ENCODE results near the gene COMT. TPM values are rescaled to one million over a fixed set of nuclear protein-coding genes. Genes with fewer than 3 reads are reported as not detected.

Gene COMT
- total RNA-seq: 100 to 1,000 TPM; 176 to 327 TPM

GRCh38 chr22:19941365-19942082, at the start of gene COMT, which contains the start of gene TXNRD2:
Gene COMT (plus strand): TSS chr22:19941772. CDS start chr22:19962527, 20,755 bp downstream.
Gene TXNRD2 (minus strand): TSS chr22:19941818. CDS start chr22:19941803, 15 bp downstream.

DNA sequence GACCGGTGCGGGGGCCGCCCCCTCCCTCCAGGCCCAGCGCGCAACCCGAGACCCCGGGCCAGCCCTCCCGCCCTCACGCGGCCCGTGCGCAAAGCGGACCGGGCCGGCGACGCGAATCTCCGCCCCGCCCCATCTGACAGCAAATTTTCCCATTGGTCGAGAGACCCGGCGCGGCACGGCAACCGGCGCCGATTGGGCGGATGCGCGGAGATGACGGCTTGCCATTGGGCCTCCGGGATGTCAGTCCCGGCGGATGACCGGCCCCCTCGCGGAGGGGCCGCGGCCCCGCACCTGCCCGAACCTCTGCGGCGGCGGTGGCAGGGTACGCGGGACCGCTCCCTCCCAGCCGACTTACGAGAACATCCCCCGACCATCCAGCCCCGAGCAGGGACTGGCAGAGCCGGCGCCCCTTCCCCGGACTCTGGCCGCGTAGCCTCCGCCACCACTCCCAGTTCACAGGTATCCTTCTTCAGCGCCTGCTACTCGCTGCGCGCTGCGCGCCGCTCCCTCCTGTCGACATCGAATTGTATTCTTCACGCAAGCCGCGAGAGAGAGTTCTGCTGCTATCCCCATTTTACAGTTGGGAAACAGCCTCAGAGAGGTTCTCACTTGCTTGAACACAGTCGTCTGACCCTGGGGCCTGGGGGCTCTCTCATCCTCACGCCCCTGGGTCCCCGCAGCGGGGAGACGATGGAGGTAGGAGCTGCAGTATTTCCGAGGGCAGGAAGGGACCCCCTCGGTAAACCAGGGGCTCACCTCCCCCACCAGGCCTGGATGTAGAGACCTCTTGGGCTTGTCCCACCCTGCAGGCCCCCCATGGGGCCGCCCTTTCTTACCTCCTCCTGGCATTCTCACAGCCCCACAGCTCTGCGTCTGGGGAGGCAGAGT, 75.4 kb downstream of the COMT start, which contains the start of gene ARVCF:
Gene ARVCF (minus strand): TSS at position 90 of the 888 bp plus-strand sequence. CDS start 26,029 bp downstream, outside the sequence.

Other genes with a start within 250 kb of the COMT start
- gene SEPTIN5, start 227.3 kb upstream of the COMT start, total RNA-seq: 1 to 10 TPM; 4.7 to 6.9 TPM
- gene GP1BB, start 218.2 kb upstream of the COMT start, total RNA-seq: under 1 TPM in 1 of 2 donors, not detected in 1; under 0.01 TPM
- gene TBX1, start 181.0 kb upstream of the COMT start, total RNA-seq: not detected
- gene GNB1L, start 86.9 kb upstream of the COMT start, total RNA-seq: 10 to 100 TPM in 1 of 2 donors, 1 to 10 TPM in 1; 5.2 to 11.0 TPM
- gene RTL10, start 86.9 kb upstream of the COMT start, total RNA-seq: 1 to 10 TPM; 6.9 to 8.7 TPM
- 10 to 100 TPM; 21.6 to 24.1 TPM for gene TXNRD2, start within 50 bp of the COMT start, total RNA-seq
- 1 to 10 TPM; 5.3 to 6.9 TPM for gene ARVCF, start 75.1 kb downstream of the COMT start, total RNA-seq
- 10 to 100 TPM; 58.3 to 59.5 TPM for gene TANGO2, start 79.3 kb downstream of the COMT start, total RNA-seq
- 10 to 100 TPM; 16.5 to 18.6 TPM for gene DGCR8, start 138.5 kb downstream of the COMT start, total RNA-seq
- 100 to 1,000 TPM; 156 to 424 TPM for gene RANBP1, start 174.3 kb downstream of the COMT start, total RNA-seq
- gene TRMT2A, start 175.5 kb downstream of the COMT start, total RNA-seq: 10 to 100 TPM; 48.9 to 50.0 TPM
- gene ZDHHC8, start 190.0 kb downstream of the COMT start, total RNA-seq: 10 to 100 TPM; 11.3 to 12.7 TPM
- under 1 TPM; under 0.01 to 0.33 TPM for gene CCDC188, start 209.3 kb downstream of the COMT start, total RNA-seq